HepG2 (cell line): ENCODE measurements around the gene PRKAR1B. TPM values are rescaled to one million over a fixed set of nuclear protein-coding genes. Genes with fewer than 3 reads are reported as not detected.

Experiments used
- ATAC-seq: fragments of 200-7000 bp; cut with Tn5 transposase; 3 replicates; pipeline ENCODE4 v1.9.1; 2020; ENCODE audit warnings: mild to moderate bottlenecking, moderate library complexity
- BruUV-seq: library from RNA; stranded (reverse); fragments of 400-500 nt; replicated peaks from 2 replicates; lab custom pipeline; 2021; lab: Mats Ljungman, UMichigan
- CTCF ChIA-PET: fragments of 300-600 bp; formaldehyde crosslinking; extraction: SDS; loops from one replicate; lab custom pipeline; 2021; ENCODE audit warnings: low total read pairs, inconsistent platforms, low intra/inter-chr PET ratio; lab: Yijun Ruan, JAX
- POLR2A ChIA-PET: fragments of 350-600 bp; sonication (Branson Sonifier 250); formaldehyde crosslinking; loops from one replicate; lab custom pipeline; 2020; ENCODE audit warnings: antibody characterized with exemption, inconsistent platforms; lab: Yijun Ruan, JAX
- DNase-seq: peaks from one replicate; pipeline ENCODE4 v3.0.0-alpha.2; 2015; ENCODE audit warnings: low spot score
- FAIRE-seq: peaks from 3 replicates; lab custom pipeline; 2011; peaks lifted over from hg19 to GRCh38; lab: Jason Lieb, UNC
- H2AFZ ChIP-seq: one replicate; pipeline ENCODE4 v1.6.1; 2011; ENCODE audit warnings: low read length, inconsistent platforms
- H3K27ac ChIP-seq: fragments of 300-600 bp; 3 replicates; pipeline ENCODE4 v1.8.0; 2011; ENCODE audit warnings: mixed run types, mild to moderate bottlenecking, mixed read lengths, low read length, inconsistent platforms; ENCODE audit not compliant: insufficient read depth; ENCODE audit errors: extremely low read length
- H3K27me3 ChIP-seq, 2 experiments: fragments of 200-600 bp in 1 of 2; 2 replicates in 1 of 2; 3 replicates in 1 of 2; pipeline versions ENCODE4 v1.6.0 to v1.8.0; 2011; ENCODE audit warnings: low read length in 2 of 2, mild to moderate bottlenecking in 2 of 2, moderate library complexity in 2 of 2, inconsistent platforms in 1 of 2; ENCODE audit not compliant: insufficient read depth in 2 of 2, control insufficient read depth in 1 of 2
- H3K36me3 ChIP-seq, 2 experiments: fragments of 200-600 bp in 1 of 2; replicated peaks in 1 of 2; 2 replicates in 1 of 2; 3 replicates in 1 of 2; pipeline versions ENCODE4 v1.5.1 to v1.8.0; 2011; ENCODE audit warnings: low read length in 2 of 2, inconsistent platforms in 1 of 2; ENCODE audit not compliant: insufficient read depth in 2 of 2, control insufficient read depth in 1 of 2
- H3K4me1 ChIP-seq: 2 replicates; pipeline ENCODE4 v1.5.1; 2012; ENCODE audit warnings: low read length, inconsistent platforms; ENCODE audit not compliant: insufficient read depth
- H3K4me2 ChIP-seq: 2 replicates; pipeline ENCODE4 v1.6.0; 2011; ENCODE audit warnings: low read depth, low read length, inconsistent platforms
- H3K4me3 ChIP-seq, 3 experiments: fragments of 200-600 bp in 1 of 3; sonication (generic), shearing (Covaris generic) in 1 of 3; replicated peaks in 1 of 3; 2 replicates each; pipeline ENCODE4 v1.5.1; 2011 to 2016; ENCODE audit warnings: low read length in 3 of 3, inconsistent platforms in 2 of 3, low read depth in 2 of 3, mild to moderate bottlenecking in 2 of 3, control low read depth in 1 of 3, mixed read lengths in 1 of 3; ENCODE audit not compliant: insufficient read depth in 1 of 3
- H3K79me2 ChIP-seq: one replicate; pipeline ENCODE4 v1.6.1; 2011; ENCODE audit warnings: low read length, inconsistent platforms; ENCODE audit not compliant: insufficient read depth
- H3K9ac ChIP-seq: 2 replicates; pipeline ENCODE4 v1.6.0; 2011; ENCODE audit warnings: mild to moderate bottlenecking, low read depth, low read length, inconsistent platforms; ENCODE audit not compliant: insufficient read depth
- H3K9me3 ChIP-seq: 2 replicates; pipeline ENCODE4 v1.5.1; 2012; ENCODE audit warnings: mild to moderate bottlenecking, low read length
- H4K20me1 ChIP-seq: 2 replicates; pipeline ENCODE4 v1.6.0; 2011; ENCODE audit warnings: inconsistent platforms, mild to moderate bottlenecking, low read length, moderate library complexity; ENCODE audit not compliant: insufficient read depth
- AHDC1 ChIP-seq: sonication (generic); formaldehyde crosslinking; IDR thresholded peaks from 2 replicates; pipeline ENCODE4 v1.5.1; 2020; ENCODE audit warnings: mild to moderate bottlenecking, missing genetic modification reagents, borderline replicate concordance
- DR1 ChIP-seq: sonication (generic); formaldehyde crosslinking; IDR thresholded peaks from 2 replicates; pipeline ENCODE4 v1.8.0; 2021; ENCODE audit warnings: mild to moderate bottlenecking, missing genetic modification reagents, inconsistent platforms
- EP300 ChIP-seq, 3 experiments: sonication (generic) in 1 of 3; formaldehyde crosslinking in 1 of 3; IDR thresholded peaks; 2 replicates each; pipeline versions ENCODE4 v1.5.1 to v1.6.1; 2011 to 2020; ENCODE audit warnings: low read depth in 2 of 3, low read length in 2 of 3, borderline replicate concordance in 1 of 3, improper control_type of control experiment in 1 of 3, mild to moderate bottlenecking in 1 of 3, missing genetic modification reagents in 1 of 3, moderate library complexity in 1 of 3
- KIAA2018 ChIP-seq: sonication (generic); formaldehyde crosslinking; IDR thresholded peaks from 2 replicates; pipeline ENCODE4 v1.5.0; 2020; ENCODE audit warnings: mild to moderate bottlenecking, missing genetic modification reagents, borderline replicate concordance
- ZNF143 ChIP-seq: sonication (generic); formaldehyde crosslinking; IDR thresholded peaks from 2 replicates; pipeline ENCODE4 v1.4.0; 2020; ENCODE audit warnings: missing genetic modification reagents
- ZNF20 ChIP-seq: sonication (generic); formaldehyde crosslinking; IDR thresholded peaks from 2 replicates; pipeline ENCODE4 v1.4.0; 2020; ENCODE audit warnings: mild to moderate bottlenecking, moderate library complexity, missing genetic modification reagents
- ZNF207 ChIP-seq: fragments of 450-650 bp; IDR thresholded peaks from 2 replicates; pipeline ENCODE4 v1.6.1; 2016; ENCODE audit warnings: antibody characterized with exemption, borderline replicate concordance
- ZNF382 ChIP-seq: sonication (generic); formaldehyde crosslinking; IDR thresholded peaks from 2 replicates; pipeline ENCODE4 v1.5.0; 2020; ENCODE audit warnings: missing genetic modification reagents, mild to moderate bottlenecking, borderline replicate concordance
- WGBS: methylation state at CpG from one replicate; pipeline ENCODE4 v1.1.6; 2017; ENCODE audit warnings: low lambda C conversion rate; 5-methylcytosine and 5-hydroxymethylcytosine counted together
- in situ Hi-C: cut with HindIII; loops from 2 replicates; pipeline ENCODE4 v1.10.0; 2017; ENCODE audit warnings: low pct_unique_long_range_greater_than_20kb; ENCODE audit not compliant: extremely low pct_ligation_motif_present
- intact Hi-C: fragments of 100-400 bp; cut with micrococcal nuclease; formaldehyde crosslinking; loops from one replicate; pipeline ENCODE4 v1.10.0; 2022; ENCODE audit not compliant: unreplicated experiment
- polyA plus RNA-seq, 8 experiments: library from polyadenylated mRNA; depleted of rRNA in 3 of 8; stranded (reverse) in 7 of 8; unstranded in 1 of 8; fragments of >200 nt; fragmentation: Illumina TruSeq in 4 of 8; extraction: Trizol in 4 of 8; gene quantifications; 2 replicates each; pipeline versions ENCODE4 v1.2.1 to v1.2.3, GENCODE V29; 2011 to 2016; ENCODE audit warnings: low read depth in 4 of 8, missing spikeins in 1 of 8, mixed read lengths in 1 of 8; ENCODE audit not compliant: insufficient read depth in 1 of 8
- total RNA-seq, 5 experiments: library from RNA; depleted of rRNA; stranded (reverse); fragments of >200 nt; fragmentation: Illumina TruSeq; extraction: Trizol; gene quantifications; 2 replicates each; pipeline ENCODE4 v1.2.3, GENCODE V29; 2016; ENCODE audit warnings: low read depth in 1 of 5

Gene PRKAR1B
- total and polyA plus RNA-seq, 2 of the 13 experiments (the other 11 are each of a cell fraction or from before 2014, with no cell fraction given) = 7.9 to 28.2 TPM

GRCh38 chr7:590731-591551 lies 136.1 kb downstream of the PRKAR1B start:
- Histone ChIP-seq H3K79me2 (no peaks in the 10 kb centered on the region), H3K4me1 (no peaks in the 10 kb centered on the region), H3K4me2 (no peak overlapping the region), H3K36me3 (peaks cover 11 to 24% of the 10 kb centered on the region in 2 experiments; a peak in 4 of 5 replicates), H4K20me1 (no peaks in the 10 kb centered on the region), H3K27ac (no peak overlapping the region), H3K9ac (no peak overlapping the region), H2AFZ (no peak overlapping the region), H3K27me3 (no peaks in the 10 kb centered on the region), H3K4me3 (no peak overlapping the region), H3K9me3 (no peaks in the 10 kb centered on the region)
- POLR2A ChIA-PET = no interaction called here
- WGBS = 95% methylated on average over 31 of the region's 45 CpGs
- ATAC-seq (no peak), FAIRE-seq (no peak), DNase-seq (no peak)
- TF ChIP-seq ZNF207 = no peak
- TF ChIP-seq ZNF20 (CRISPR knock-in tag) = no peak
- TF ChIP-seq ZNF143 (CRISPR knock-in tag) = no peak
- TF ChIP-seq EP300 (IDR thresholded peaks at IDR 0.05; ENCODE audit: low read depth in 2 of 2, low read length in 2 of 2) = no peak
- no peak for TF ChIP-seq EP300 (CRISPR knock-in tag; IDR thresholded peaks at IDR 0.05; ENCODE audit: borderline replicate concordance)
- TF ChIP-seq AHDC1 (CRISPR knock-in tag) = no peak
- TF ChIP-seq DR1 = no peak
- no peak for TF ChIP-seq KIAA2018 (CRISPR knock-in tag)
- no peak for TF ChIP-seq ZNF382 (CRISPR knock-in tag)
- in situ Hi-C loops = no loop called here
- CTCF ChIA-PET = no interaction called here
- intact Hi-C loops = no loop called here
- no TSS peak for BruUV-seq
